ENCODE measurements around the gene ZBTB16. TPM values are rescaled to one million over a fixed set of nuclear protein-coding genes. Genes with fewer than 3 reads are reported as not detected.

Gene ZBTB16
- total RNA-seq, 1 donor from 2014 or later = 0.54 TPM

- H3K9me3 Mint-ChIP-seq (ENCODE audit: unreplicated experiment) = no peaks in the 10 kb centered on the region
- H3K36me3 Mint-ChIP-seq (ENCODE audit: low read depth, unreplicated experiment) = no peaks in the 10 kb centered on the region
- H3K4me1 Mint-ChIP-seq (ENCODE audit: unreplicated experiment) = peaks cover 41% of the 10 kb centered on the region
- no peak for DNase-seq (ENCODE audit: low spot score)
- H3K27me3 Mint-ChIP-seq (ENCODE audit: unreplicated experiment) = no peaks in the 10 kb centered on the region
- H3K4me3 Mint-ChIP-seq (ENCODE audit: unreplicated experiment) = no peak overlapping the region
- no peak overlapping the region for H3K27ac Mint-ChIP-seq (ENCODE audit: unreplicated experiment)
- no peak for TF ChIP-seq CTCF (IDR thresholded peaks at IDR 0.05; ENCODE audit: unreplicated experiment)
These were observed 75.4 kb downstream of the ZBTB16 start for GRCh38 chr11:114134870-114135269.

GRCh38 chr11:114135737-114136151 is 76.2 kb downstream of the ZBTB16 start:
- TF ChIP-seq CTCF (IDR thresholded peaks at IDR 0.05; ENCODE audit: unreplicated experiment) = no peak
- peaks cover 43% of the 10 kb centered on the region for H3K4me1 Mint-ChIP-seq (ENCODE audit: unreplicated experiment)
- H3K9me3 Mint-ChIP-seq (ENCODE audit: unreplicated experiment) = no peaks in the 10 kb centered on the region
- H3K27me3 Mint-ChIP-seq (ENCODE audit: unreplicated experiment) = no peaks in the 10 kb centered on the region
- H3K4me3 Mint-ChIP-seq (ENCODE audit: unreplicated experiment) = no peak overlapping the region
- no peaks in the 10 kb centered on the region for H3K36me3 Mint-ChIP-seq (ENCODE audit: low read depth, unreplicated experiment)
- H3K27ac Mint-ChIP-seq (ENCODE audit: unreplicated experiment) = no peak overlapping the region
- DNase-seq (ENCODE audit: low spot score) = no peak

DNA sequence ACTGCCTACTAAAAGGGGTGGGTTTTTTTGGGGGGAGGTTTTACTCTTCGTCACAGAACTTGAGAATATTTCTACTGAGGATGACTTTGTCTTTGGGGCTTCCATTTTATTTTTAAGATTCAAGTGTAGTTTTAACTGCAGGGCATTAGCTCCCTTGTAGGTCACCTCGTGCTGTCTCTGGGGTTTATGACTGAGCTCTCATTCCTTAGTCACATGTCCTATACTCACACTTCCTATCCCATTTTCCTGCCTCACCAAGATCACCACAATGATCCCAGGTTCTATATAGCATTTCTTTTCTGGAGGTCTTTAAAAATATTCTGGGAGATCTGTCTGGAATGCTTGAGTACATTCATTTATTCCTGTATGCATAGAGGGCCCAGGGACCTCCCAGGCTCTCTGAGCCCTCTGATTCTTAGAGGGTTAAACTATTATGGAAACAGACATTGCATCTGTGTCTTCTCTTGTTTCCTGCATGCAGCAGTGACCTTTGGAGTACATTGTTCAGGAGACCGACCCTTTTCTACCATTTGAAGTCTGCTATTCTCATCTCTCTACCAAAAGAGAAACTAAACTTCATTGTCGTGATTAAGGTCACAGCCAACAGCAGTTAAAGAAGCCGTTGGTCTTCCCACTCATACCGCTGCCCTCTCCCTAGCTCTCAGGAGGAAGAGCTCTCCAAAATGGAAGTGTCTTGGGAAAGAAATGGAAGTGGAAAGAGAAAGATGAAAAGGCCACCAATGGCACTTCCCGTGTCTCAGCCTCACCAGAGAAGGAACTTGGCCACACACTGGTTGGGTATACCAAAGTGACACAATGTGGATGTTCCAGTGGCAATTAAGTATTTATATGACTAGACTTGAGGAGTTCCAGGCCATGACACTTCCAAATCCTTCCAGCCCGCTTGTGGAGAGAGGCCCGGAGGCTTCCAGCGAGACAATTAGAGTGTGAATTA is 77.5 kb downstream of the ZBTB16 start:
- Mint-ChIP-seq H3K9me3 (ENCODE audit: unreplicated experiment) (no peaks in the 10 kb centered on the region), H3K4me3 (ENCODE audit: unreplicated experiment) (no peak overlapping the region), H3K27me3 (ENCODE audit: unreplicated experiment) (no peaks in the 10 kb centered on the region), H3K4me1 (ENCODE audit: unreplicated experiment) (peaks cover 42% of the 10 kb centered on the region), H3K36me3 (ENCODE audit: low read depth, unreplicated experiment) (no peaks in the 10 kb centered on the region), H3K27ac (ENCODE audit: unreplicated experiment) (no peak overlapping the region)
- DNase-seq (ENCODE audit: low spot score) = no peak
- no peak for TF ChIP-seq CTCF (IDR thresholded peaks at IDR 0.05; ENCODE audit: unreplicated experiment)

- no peak overlapping the region for H3K4me3 Mint-ChIP-seq (ENCODE audit: unreplicated experiment)
- no peaks in the 10 kb centered on the region for H3K36me3 Mint-ChIP-seq (ENCODE audit: low read depth, unreplicated experiment)
- no peaks in the 10 kb centered on the region for H3K27me3 Mint-ChIP-seq (ENCODE audit: unreplicated experiment)
- H3K27ac Mint-ChIP-seq (ENCODE audit: unreplicated experiment) = no peak overlapping the region
- peaks cover 43% of the 10 kb centered on the region for H3K4me1 Mint-ChIP-seq (ENCODE audit: unreplicated experiment)
- H3K9me3 Mint-ChIP-seq (ENCODE audit: unreplicated experiment) = no peaks in the 10 kb centered on the region
- no peak for TF ChIP-seq CTCF (IDR thresholded peaks at IDR 0.05; ENCODE audit: unreplicated experiment)
- DNase-seq (ENCODE audit: low spot score) = no peak
These were observed 78.3 kb downstream of the ZBTB16 start for GRCh38 chr11:114137838-114138237.

GRCh38 chr11:114138411-114138810 is 78.9 kb downstream of the ZBTB16 start:
- no peaks in the 10 kb centered on the region for H3K27me3 Mint-ChIP-seq (ENCODE audit: unreplicated experiment)
- DNase-seq (ENCODE audit: low spot score) = no peak

More at GRCh38 chr11:114138411-114138810, 78.9 kb downstream of the ZBTB16 start:
- TF ChIP-seq CTCF (IDR thresholded peaks at IDR 0.05; ENCODE audit: unreplicated experiment) = no peak
- Mint-ChIP-seq H3K4me1 (ENCODE audit: unreplicated experiment) (peaks cover 43% of the 10 kb centered on the region), H3K9me3 (ENCODE audit: unreplicated experiment) (no peaks in the 10 kb centered on the region), H3K36me3 (ENCODE audit: low read depth, unreplicated experiment) (no peaks in the 10 kb centered on the region), H3K27ac (ENCODE audit: unreplicated experiment) (no peak overlapping the region), H3K4me3 (ENCODE audit: unreplicated experiment) (no peak overlapping the region)

All from endothelial cell (in vitro differentiated cells).